Sigmoid colon (tissue), 7 donors: ENCODE data around the gene RASGRP3. TPM values are rescaled to one million over a fixed set of nuclear protein-coding genes. Genes with fewer than 3 reads are reported as not detected.
A peak's percentile ranks its signal among the peaks of the same experiment; 100 is the strongest.

ENCODE experiments used
- DNase-seq: peaks from one replicate; pipeline ENCODE4 v3.0.0-alpha.2; 2019
- H3K27ac ChIP-seq, 4 donors: fragments of 200-600 bp; sonication (generic); one replicate each; pipeline ENCODE4 v1.5.1; 2016 to 2019; ENCODE audit warnings: mild to moderate bottlenecking in 1 of 4
- H3K27me3 ChIP-seq, 3 donors: fragments of 200-600 bp; sonication (generic); one replicate each; pipeline ENCODE4 v1.5.1; 2019; ENCODE audit warnings: mild to moderate bottlenecking in 1 of 3
- H3K36me3 ChIP-seq, 4 donors: fragments of 200-600 bp; sonication (generic); one replicate each; pipeline ENCODE4 v1.5.1; 2016 to 2019
- H3K4me1 ChIP-seq, 4 donors: fragments of 200-600 bp; sonication (generic); one replicate each; pipeline ENCODE4 v1.5.1; 2017 to 2019
- H3K4me3 ChIP-seq, 4 donors: fragments of 200-600 bp; sonication (generic); one replicate each; pipeline ENCODE4 v1.5.1; 2017 to 2019; ENCODE audit warnings: mild to moderate bottlenecking in 2 of 4, moderate library complexity in 1 of 4
- H3K9me3 ChIP-seq, 4 donors: fragments of 200-600 bp in 3 of 4; sonication (generic) in 3 of 4; one replicate each; pipeline versions ENCODE4 v1.5.1 to v1.6.1; 2013 to 2019
- EP300 ChIP-seq, 4 donors: sonication (generic); formaldehyde crosslinking; IDR thresholded peaks; one replicate each; pipeline ENCODE4 v1.6.1; 2017; ENCODE audit warnings: antibody characterized with exemption in 4 of 4
- POLR2A ChIP-seq, 2 donors: fragments of 450-650 bp; IDR thresholded peaks; one replicate each; pipeline ENCODE4 v1.6.1; 2016; ENCODE audit warnings: antibody characterized with exemption in 2 of 2, mild to moderate bottlenecking in 2 of 2, moderate library complexity in 2 of 2
- POLR2AphosphoS5 ChIP-seq, 4 donors: sonication (generic); formaldehyde crosslinking; IDR thresholded peaks; one replicate each; pipeline ENCODE4 v1.6.1; 2017; ENCODE audit warnings: antibody characterized with exemption in 4 of 4
- WGBS, 2 donors: extraction: QIAGEN DNeasy Blood & Tissue Kit; methylation state at CpG; one replicate each; pipeline ENCODE4 v1.1.7; 2013; 5-methylcytosine and 5-hydroxymethylcytosine counted together
- intact Hi-C: fragments of 100-400 bp; cut with DNase I; formaldehyde crosslinking; loops from one replicate; pipeline ENCODE4 v1.15.1; 2023
- polyA plus RNA-seq, 3 donors: library from polyadenylated mRNA; stranded (reverse); fragments of 200-250 nt; gene quantifications; one replicate each; pipeline ENCODE4 v1.2.3, GENCODE V29; 2013
- total RNA-seq, 4 donors: library from RNA; depleted of rRNA; stranded (reverse); fragments of >200 nt; gene quantifications; one replicate each; pipeline ENCODE4 v1.1.0, GENCODE V29; 2016
- TF ChIP-seq, protein P1 (sequence below), 4 experiments: fragments of 450-650 bp in 3 of 4; fragments of 200-600 bp in 1 of 4; IDR thresholded peaks; one replicate each; pipeline ENCODE4 v1.5.1; 2016 to 2019; ENCODE audit warnings: antibody characterized with exemption in 4 of 4, mild to moderate bottlenecking in 3 of 4, moderate library complexity in 2 of 4
- donor health status: healthy with polysubstance abuse.
- donor health status: Bipolar disorder and iron deficiency.
- donor health status: healthy.

Gene RASGRP3
- total and polyA plus RNA-seq, 7 donors, result 1.8 to 14.7 (median 6.7) TPM

DNA sequence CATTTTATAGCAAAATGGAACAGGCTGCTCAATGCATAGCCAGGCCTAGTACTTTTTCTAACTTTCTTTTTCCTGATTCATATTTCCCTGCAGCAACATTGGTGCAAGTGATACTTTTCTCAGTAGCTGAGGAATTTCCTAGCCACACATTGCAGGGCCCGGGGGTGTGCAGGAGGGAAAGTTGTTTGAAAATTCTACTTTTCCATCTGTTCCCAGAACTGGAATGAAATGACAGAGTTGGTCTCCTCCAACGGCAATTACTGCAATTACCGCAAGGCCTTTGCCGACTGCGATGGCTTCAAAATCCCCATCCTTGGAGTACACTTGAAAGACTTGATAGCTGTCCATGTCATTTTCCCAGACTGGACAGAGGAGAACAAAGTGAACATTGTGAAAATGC, 50.5 kb downstream of the RASGRP3 start:
- intact Hi-C loops, result no loop called here
- peaks cover 0 to 15% (median 7%) of the 10 kb centered on the region in 4 donors for H3K4me1 ChIP-seq
- no peak overlapping the region for H3K4me3 ChIP-seq
- 96 to 98% methylated on average over 5 of the region's 5 CpGs for WGBS, 2 donors
- H3K27ac ChIP-seq, result no peak overlapping the region
- H3K9me3 ChIP-seq, result no peaks in the 10 kb centered on the region
- TF ChIP-seq POLR2AphosphoS5 (IDR thresholded peaks at IDR 0.05) (no peak), EP300 (IDR thresholded peaks at IDR 0.05) (no peak), POLR2A (IDR thresholded peaks at IDR 0.05) (no peak)
- TF ChIP-seq, protein P1, sequence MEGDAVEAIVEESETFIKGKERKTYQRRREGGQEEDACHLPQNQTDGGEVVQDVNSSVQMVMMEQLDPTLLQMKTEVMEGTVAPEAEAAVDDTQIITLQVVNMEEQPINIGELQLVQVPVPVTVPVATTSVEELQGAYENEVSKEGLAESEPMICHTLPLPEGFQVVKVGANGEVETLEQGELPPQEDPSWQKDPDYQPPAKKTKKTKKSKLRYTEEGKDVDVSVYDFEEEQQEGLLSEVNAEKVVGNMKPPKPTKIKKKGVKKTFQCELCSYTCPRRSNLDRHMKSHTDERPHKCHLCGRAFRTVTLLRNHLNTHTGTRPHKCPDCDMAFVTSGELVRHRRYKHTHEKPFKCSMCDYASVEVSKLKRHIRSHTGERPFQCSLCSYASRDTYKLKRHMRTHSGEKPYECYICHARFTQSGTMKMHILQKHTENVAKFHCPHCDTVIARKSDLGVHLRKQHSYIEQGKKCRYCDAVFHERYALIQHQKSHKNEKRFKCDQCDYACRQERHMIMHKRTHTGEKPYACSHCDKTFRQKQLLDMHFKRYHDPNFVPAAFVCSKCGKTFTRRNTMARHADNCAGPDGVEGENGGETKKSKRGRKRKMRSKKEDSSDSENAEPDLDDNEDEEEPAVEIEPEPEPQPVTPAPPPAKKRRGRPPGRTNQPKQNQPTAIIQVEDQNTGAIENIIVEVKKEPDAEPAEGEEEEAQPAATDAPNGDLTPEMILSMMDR (IDR thresholded peaks at IDR 0.05), result no peak
- no peak for DNase-seq
- H3K36me3 ChIP-seq, result no peaks in the 10 kb centered on the region
- no peaks in the 10 kb centered on the region for H3K27me3 ChIP-seq

DNA sequence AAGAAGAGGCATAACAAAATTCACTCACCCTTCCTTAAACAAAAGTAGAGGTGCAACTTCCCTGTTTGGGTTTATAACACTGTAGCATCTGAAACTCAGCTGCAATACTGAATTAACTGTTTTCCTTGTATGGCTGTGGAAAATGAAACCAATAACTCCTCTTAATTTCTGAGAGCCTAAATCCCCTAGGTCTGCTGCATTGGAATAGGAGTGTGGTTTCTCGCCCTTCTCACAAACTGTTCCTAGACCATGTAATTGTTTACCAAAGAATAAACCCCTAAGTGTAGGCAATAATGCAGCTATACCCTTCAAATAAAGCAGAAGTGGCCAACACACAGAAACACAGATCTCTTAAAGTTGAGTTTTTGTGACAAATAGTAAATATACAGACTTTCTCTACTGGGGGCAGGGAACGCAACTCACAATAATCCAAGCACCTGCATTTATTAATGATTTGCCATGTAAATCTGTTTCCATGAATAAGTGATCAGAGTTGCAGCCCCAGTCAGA, 52.0 kb downstream of the RASGRP3 start:
- no peak overlapping the region for H3K27ac ChIP-seq
- intact Hi-C loops, result no loop called here
- no peaks in the 10 kb centered on the region for H3K9me3 ChIP-seq
- no peaks in the 10 kb centered on the region for H3K36me3 ChIP-seq
- no peaks in the 10 kb centered on the region for H3K27me3 ChIP-seq
- TF ChIP-seq POLR2A (IDR thresholded peaks at IDR 0.05) (no peak), POLR2AphosphoS5 (IDR thresholded peaks at IDR 0.05) (no peak), EP300 (IDR thresholded peaks at IDR 0.05) (no peak)
- TF ChIP-seq, protein P1 (IDR thresholded peaks at IDR 0.05), result no peak
- DNase-seq, result no peak
- H3K4me1 ChIP-seq, result peaks cover 0 to 5% (median 0%) of the 10 kb centered on the region in 4 donors
- WGBS, 2 donors, result 93% methylated on average over 2 of the region's 2 CpGs
- H3K4me3 ChIP-seq, result no peak overlapping the region

DNA sequence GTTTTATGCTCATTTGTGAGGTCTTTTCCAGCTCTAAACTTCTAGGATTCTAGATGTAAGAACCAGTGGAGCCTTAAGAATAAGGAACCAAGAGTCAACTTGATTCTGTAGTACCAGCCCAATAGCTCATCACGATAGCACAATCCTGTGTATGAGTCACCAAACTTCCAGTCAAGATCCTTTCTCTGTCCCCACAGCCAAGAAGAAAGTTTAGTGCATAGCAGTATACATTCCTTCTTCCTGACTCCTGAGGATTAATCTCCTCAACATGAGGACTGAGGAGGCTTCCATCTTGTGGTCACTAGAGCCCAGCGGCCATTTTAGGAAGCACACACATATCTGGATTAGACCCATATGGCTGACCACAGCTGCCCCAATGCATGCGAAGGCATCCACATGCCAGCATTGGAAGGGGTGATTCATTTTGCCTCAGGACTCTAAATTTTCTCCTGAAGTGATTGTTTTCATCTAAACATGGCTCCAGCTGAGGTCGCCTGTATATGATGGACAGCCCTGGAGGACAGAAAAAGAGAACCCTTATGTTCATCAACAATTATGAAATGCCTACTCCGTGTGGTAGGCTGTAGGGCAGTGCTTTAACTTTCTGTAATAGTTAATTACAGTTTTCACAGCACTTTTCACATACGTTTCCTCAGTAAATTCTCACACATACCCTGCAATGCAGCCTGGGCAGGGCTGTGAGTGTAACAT, 53.5 kb downstream of the RASGRP3 start:
- Histone ChIP-seq H3K4me1 (peaks cover 0 to 5% (median 0%) of the 10 kb centered on the region in 4 donors), H3K36me3 (no peaks in the 10 kb centered on the region), H3K9me3 (no peaks in the 10 kb centered on the region), H3K27ac (peak overlapping the region in 1 of 4 donors; percentile 14), H3K27me3 (no peaks in the 10 kb centered on the region), H3K4me3 (no peak overlapping the region)
- DNase-seq, result no peak
- TF ChIP-seq POLR2A (IDR thresholded peaks at IDR 0.05) (no peak), POLR2AphosphoS5 (IDR thresholded peaks at IDR 0.05) (no peak), EP300 (IDR thresholded peaks at IDR 0.05) (no peak)
- TF ChIP-seq, protein P1 (IDR thresholded peaks at IDR 0.05), result no peak
- intact Hi-C loops, result no loop called here
- whole genome bisulfite sequencing, 2 donors, result 77 to 82% methylated on average over 6 of the region's 6 CpGs

- Histone ChIP-seq H3K27me3 (no peaks in the 10 kb centered on the region), H3K36me3 (no peaks in the 10 kb centered on the region), H3K4me1 (peaks cover 0 to 5% (median 0%) of the 10 kb centered on the region in 4 donors), H3K27ac (no peak overlapping the region), H3K4me3 (no peak overlapping the region), H3K9me3 (no peaks in the 10 kb centered on the region)
- intact Hi-C loops, result no loop called here
- DNase-seq, result no peak
- TF ChIP-seq POLR2AphosphoS5 (IDR thresholded peaks at IDR 0.05), result no peak
- no peak for TF ChIP-seq POLR2A (IDR thresholded peaks at IDR 0.05)
- TF ChIP-seq, protein P1 (IDR thresholded peaks at IDR 0.05), result no peak
- TF ChIP-seq EP300 (IDR thresholded peaks at IDR 0.05), result no peak
- WGBS, 2 donors, result 72 to 87% methylated on average over 10 of the region's 10 CpGs
Measured at GRCh38 chr2:33530690-33531548, 54.5 kb downstream of the RASGRP3 start.
